Activated CD4-positive, alpha-beta T cell treated with anti-CD3 and anti-CD28 coated beads for 1 hour (primary cell): Measurements from ENCODE around the gene ESD.
A peak's percentile ranks its signal among the peaks of the same experiment; 100 is the strongest.
"Not testable (repeated sequence)": the region's sequence is repeated elsewhere in the genome, so short reads cannot be mapped to it uniquely, and the experiment has no call there.

Experiments
- DNase-seq: peaks from one replicate; pipeline ENCODE4 v3.0.0-alpha.2; 2020

Gene ESD

GRCh38 chr13:46783504-46783903, 13.5 kb downstream of the ESD start:
- DNase-seq: no peak

- no peak for DNase-seq
Measured at GRCh38 chr13:46782691-46783090, 14.3 kb downstream of the ESD start.

GRCh38 chr13:46782066-46782465, 14.9 kb downstream of the ESD start:
- DNase-seq: no peak

GRCh38 chr13:46778890-46779289, 18.1 kb downstream of the ESD start:
- DNase-seq: no peak

GRCh38 chr13:46778095-46778494, 18.9 kb downstream of the ESD start:
- no peak for DNase-seq

- DNase-seq: no peak
Measured at GRCh38 chr13:46775385-46776107, 21.4 kb downstream of the ESD start.

GRCh38 chr13:46773541-46773940, 23.4 kb downstream of the ESD start:
- no peak for DNase-seq

- no peak for DNase-seq
Measured at GRCh38 chr13:46771693-46772092, 25.3 kb downstream of the ESD start.

- DNase-seq: not testable (repeated sequence)
Measured at GRCh38 chr13:46769925-46770324, 27.0 kb downstream of the ESD start.

- no peak for DNase-seq
Measured at GRCh38 chr13:46761866-46762265, 35.1 kb downstream of the ESD start.

GRCh38 chr13:46761174-46761573, 35.8 kb downstream of the ESD start:
- DNase-seq: no peak

- no peak for DNase-seq
Measured at GRCh38 chr13:46759846-46760245, 37.1 kb downstream of the ESD start.

GRCh38 chr13:46757640-46758039, 39.3 kb downstream of the ESD start:
- no peak for DNase-seq

GRCh38 chr13:46756977-46757376, 40.0 kb downstream of the ESD start:
- no peak for DNase-seq

- not testable (repeated sequence) for DNase-seq
Measured at GRCh38 chr13:46755508-46755907, 41.5 kb downstream of the ESD start.

- no peak for DNase-seq
Measured at GRCh38 chr13:46754812-46755211, 42.1 kb downstream of the ESD start.

- no peak for DNase-seq
Measured at GRCh38 chr13:46753917-46754316, 43.0 kb downstream of the ESD start.

- DNase-seq: no peak
Measured at GRCh38 chr13:46753137-46753536, 43.8 kb downstream of the ESD start.

- peak; percentile 9 for DNase-seq
Measured at GRCh38 chr13:46751811-46752635, 44.9 kb downstream of the ESD start.

GRCh38 chr13:46749951-46750350, 47.0 kb downstream of the ESD start:
- DNase-seq: no peak

- no peak for DNase-seq
Measured at GRCh38 chr13:46748300-46748699, 48.7 kb downstream of the ESD start.

- no peak for DNase-seq
Measured at GRCh38 chr13:46747031-46747820, 49.7 kb downstream of the ESD start.

GRCh38 chr13:46745706-46746105, 51.3 kb downstream of the ESD start:
- no peak for DNase-seq

GRCh38 chr13:46745062-46745461, 51.9 kb downstream of the ESD start:
- no peak for DNase-seq
